HG02981 (cell line): ENCODE data around the gene ATP13A3.
"Not testable (repeated sequence)": the region's sequence is repeated elsewhere in the genome, so short reads cannot be mapped to it uniquely, and the experiment has no call there.

Experiments used
- ATAC-seq: cut with Tn5 transposase; IDR thresholded peaks from one replicate; pipeline ENCODE4 v1.9.1; 2021; ENCODE audit warnings: mild to moderate bottlenecking, moderate library complexity; ENCODE audit not compliant: unreplicated experiment

The ATP13A3 gene

GRCh38 chr3:194486540-194487288 is at the start of gene ATP13A3:
ATP13A3 (minus strand) TSS chr3:194487002; CDS start chr3:194462190, 24,812 bp downstream.
- peak; percentile 62 for ATAC-seq

GRCh38 chr3:194535199-194535598 is 48.4 kb upstream of the ATP13A3 start:
- ATAC-seq = not testable (repeated sequence)

GRCh38 chr3:194534243-194534642 is 47.4 kb upstream of the ATP13A3 start:
- ATAC-seq = no peak

GRCh38 chr3:194532591-194532990 is 45.8 kb upstream of the ATP13A3 start:
- no peak for ATAC-seq

- ATAC-seq = no peak
These were observed 40.9 kb upstream of the ATP13A3 start for GRCh38 chr3:194527726-194528125.

GRCh38 chr3:194526164-194526563 is 39.4 kb upstream of the ATP13A3 start:
- no peak for ATAC-seq

- ATAC-seq = no peak
These were observed 35.8 kb upstream of the ATP13A3 start for GRCh38 chr3:194522579-194523046.

- no peak for ATAC-seq
These were observed 34.9 kb upstream of the ATP13A3 start for GRCh38 chr3:194521510-194522260.

- ATAC-seq = not testable (repeated sequence)
These were observed 33.9 kb upstream of the ATP13A3 start for GRCh38 chr3:194520682-194521162.

- ATAC-seq = not testable (repeated sequence)
These were observed 33.4 kb upstream of the ATP13A3 start for GRCh38 chr3:194520201-194520600.

- ATAC-seq = no peak
These were observed 31.9 kb upstream of the ATP13A3 start for GRCh38 chr3:194518652-194519051.

- no peak for ATAC-seq
These were observed 30.5 kb upstream of the ATP13A3 start for GRCh38 chr3:194517333-194517732.

- no peak for ATAC-seq
These were observed 27.8 kb upstream of the ATP13A3 start for GRCh38 chr3:194514626-194515025.

GRCh38 chr3:194512895-194513601 is 26.2 kb upstream of the ATP13A3 start:
- ATAC-seq = no peak

- no peak for ATAC-seq
These were observed 22.0 kb upstream of the ATP13A3 start for GRCh38 chr3:194508491-194509453.

- no peak for ATAC-seq
These were observed 20.8 kb upstream of the ATP13A3 start for GRCh38 chr3:194507571-194507970.

- ATAC-seq = no peak
These were observed 19.1 kb upstream of the ATP13A3 start for GRCh38 chr3:194505791-194506415.

- no peak for ATAC-seq
These were observed 18.1 kb upstream of the ATP13A3 start for GRCh38 chr3:194504861-194505260.

GRCh38 chr3:194504146-194504545 is 17.3 kb upstream of the ATP13A3 start:
- no peak for ATAC-seq

GRCh38 chr3:194503081-194503531 is 16.3 kb upstream of the ATP13A3 start:
- ATAC-seq = no peak
